ENCODE data around the gene NINJ2. TPM values are rescaled to one million over a fixed set of nuclear protein-coding genes. Genes with fewer than 3 reads are reported as not detected.

NINJ2 gene
- total RNA-seq, 2 donors from 2014 or later, result 2.1 to 4.2 TPM

- intact Hi-C loops (cut with DNase I), result no loop called here
- no peak for DNase-seq
- TF ChIP-seq, protein P1, sequence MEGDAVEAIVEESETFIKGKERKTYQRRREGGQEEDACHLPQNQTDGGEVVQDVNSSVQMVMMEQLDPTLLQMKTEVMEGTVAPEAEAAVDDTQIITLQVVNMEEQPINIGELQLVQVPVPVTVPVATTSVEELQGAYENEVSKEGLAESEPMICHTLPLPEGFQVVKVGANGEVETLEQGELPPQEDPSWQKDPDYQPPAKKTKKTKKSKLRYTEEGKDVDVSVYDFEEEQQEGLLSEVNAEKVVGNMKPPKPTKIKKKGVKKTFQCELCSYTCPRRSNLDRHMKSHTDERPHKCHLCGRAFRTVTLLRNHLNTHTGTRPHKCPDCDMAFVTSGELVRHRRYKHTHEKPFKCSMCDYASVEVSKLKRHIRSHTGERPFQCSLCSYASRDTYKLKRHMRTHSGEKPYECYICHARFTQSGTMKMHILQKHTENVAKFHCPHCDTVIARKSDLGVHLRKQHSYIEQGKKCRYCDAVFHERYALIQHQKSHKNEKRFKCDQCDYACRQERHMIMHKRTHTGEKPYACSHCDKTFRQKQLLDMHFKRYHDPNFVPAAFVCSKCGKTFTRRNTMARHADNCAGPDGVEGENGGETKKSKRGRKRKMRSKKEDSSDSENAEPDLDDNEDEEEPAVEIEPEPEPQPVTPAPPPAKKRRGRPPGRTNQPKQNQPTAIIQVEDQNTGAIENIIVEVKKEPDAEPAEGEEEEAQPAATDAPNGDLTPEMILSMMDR (IDR thresholded peaks at IDR 0.05), result no peak
- H3K9me3 ChIP-seq, result no peaks in the 10 kb centered on the region
- H3K36me3 ChIP-seq, result no peaks in the 10 kb centered on the region
- no peak overlapping the region for H3K27ac ChIP-seq
- H3K9ac ChIP-seq (ENCODE audit: low read depth in 2 of 2, low read length in 2 of 2), result no peak overlapping the region
- no peaks in the 10 kb centered on the region for H3K27me3 ChIP-seq
- no peaks in the 10 kb centered on the region for H3K4me1 ChIP-seq
- H3K4me3 ChIP-seq, result no peak overlapping the region
These were observed 516 bp downstream of the NINJ2 start for GRCh38 chr12:662566-663292.

DNA sequence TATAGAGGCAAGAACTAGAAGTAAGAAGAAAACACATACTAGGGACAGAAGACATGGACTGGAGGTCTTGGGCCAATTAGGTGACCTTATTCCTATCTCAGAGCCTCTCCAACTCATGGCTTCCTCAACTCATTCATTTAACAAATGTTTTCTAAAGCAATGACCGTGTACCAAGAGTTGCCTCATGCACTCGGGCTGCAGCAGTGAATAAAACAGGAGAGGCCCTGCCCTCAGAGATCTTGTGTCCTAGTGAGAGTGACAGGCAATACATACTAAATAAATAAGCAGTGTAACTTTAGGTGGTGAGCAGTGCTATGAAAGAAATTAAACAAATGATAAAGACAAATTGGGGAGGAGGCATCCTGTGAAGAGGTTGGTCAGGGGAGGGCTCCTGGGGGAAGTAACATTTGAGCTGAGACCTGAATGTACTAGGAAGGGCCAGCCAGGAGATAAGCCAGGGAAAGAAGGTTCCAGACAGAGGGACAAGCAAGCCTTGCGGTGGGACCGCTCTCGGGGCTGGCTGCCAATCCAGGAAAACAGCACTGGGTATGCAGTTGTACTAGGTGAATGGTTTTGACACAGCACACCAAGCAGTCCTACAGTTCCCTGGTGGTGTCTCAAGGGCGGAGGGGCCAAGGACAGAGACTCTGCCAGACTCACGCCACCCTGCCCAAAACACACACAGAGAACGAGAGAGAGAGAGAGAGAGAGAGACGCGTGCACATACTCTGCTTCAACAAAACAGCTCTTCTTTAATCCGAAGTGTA is 1.3 kb downstream of the NINJ2 start:
- Histone ChIP-seq H3K4me1 (no peaks in the 10 kb centered on the region), H3K4me3 (no peak overlapping the region), H3K27ac (no peak overlapping the region), H3K27me3 (no peaks in the 10 kb centered on the region), H3K9me3 (no peaks in the 10 kb centered on the region), H3K36me3 (no peaks in the 10 kb centered on the region), H3K9ac (ENCODE audit: low read depth in 2 of 2, low read length in 2 of 2) (no peak overlapping the region)
- TF ChIP-seq, protein P1 (IDR thresholded peaks at IDR 0.05), result no peak
- intact Hi-C loops (cut with DNase I), result no loop called here
- DNase-seq, result no peak

GRCh38 chr12:659090-659683 is 4.1 kb downstream of the NINJ2 start:
- no peak for DNase-seq
- Histone ChIP-seq H3K36me3 (no peaks in the 10 kb centered on the region), H3K27me3 (no peaks in the 10 kb centered on the region), H3K9ac (ENCODE audit: low read depth in 2 of 2, low read length in 2 of 2) (no peak overlapping the region), H3K4me3 (no peak overlapping the region), H3K4me1 (no peaks in the 10 kb centered on the region), H3K27ac (no peak overlapping the region), H3K9me3 (no peaks in the 10 kb centered on the region)
- intact Hi-C loops (cut with DNase I), result no loop called here
- TF ChIP-seq, protein P1 (IDR thresholded peaks at IDR 0.05), result no peak

GRCh38 chr12:650983-651382 is 12.3 kb downstream of the NINJ2 start:
- no peak for DNase-seq
- TF ChIP-seq, protein P1 (IDR thresholded peaks at IDR 0.05), result no peak
- H3K9me3 ChIP-seq, result no peaks in the 10 kb centered on the region
- intact Hi-C loops (cut with DNase I), result no loop called here
- no peak overlapping the region for H3K4me3 ChIP-seq
- no peaks in the 10 kb centered on the region for H3K36me3 ChIP-seq
- H3K4me1 ChIP-seq, result no peaks in the 10 kb centered on the region
- H3K9ac ChIP-seq (ENCODE audit: low read depth in 2 of 2, low read length in 2 of 2), result no peak overlapping the region
- H3K27ac ChIP-seq, result no peak overlapping the region
- H3K27me3 ChIP-seq, result no peaks in the 10 kb centered on the region

DNA sequence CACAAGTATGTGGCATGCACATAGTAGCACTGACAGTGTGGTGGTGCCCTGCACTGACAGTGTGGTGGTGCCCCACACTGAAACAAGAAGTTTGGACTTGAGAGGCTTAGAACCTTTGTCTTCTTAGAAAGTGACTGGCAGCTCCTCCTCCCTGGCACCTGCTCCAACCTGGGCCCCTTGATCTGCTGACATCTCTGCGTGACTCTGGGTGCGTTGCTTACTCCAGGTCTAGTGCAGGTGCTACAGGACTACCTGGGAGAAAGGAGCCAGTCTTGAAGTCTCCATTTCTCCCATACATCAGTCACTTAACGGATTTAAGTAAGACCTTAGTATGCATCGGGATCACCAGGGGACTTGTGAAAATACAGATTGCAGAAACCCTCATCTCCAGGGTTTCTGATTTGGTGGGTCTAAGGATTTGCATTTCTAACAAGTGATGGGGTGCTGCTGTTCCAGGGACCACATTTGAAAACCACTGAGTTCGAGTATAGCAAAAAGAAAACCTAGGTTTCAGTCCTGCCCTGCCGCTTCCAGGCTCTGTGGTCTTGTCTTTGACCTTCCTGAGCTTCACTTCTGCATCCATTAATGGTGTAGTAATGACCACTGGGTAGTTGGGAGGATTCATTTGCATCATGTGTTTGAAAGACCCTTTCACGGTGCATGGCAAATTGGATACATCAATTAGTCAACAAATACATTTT is 15.7 kb downstream of the NINJ2 start:
- H3K27ac ChIP-seq, result no peak overlapping the region
- H3K4me3 ChIP-seq, result no peak overlapping the region
- H3K36me3 ChIP-seq, result no peaks in the 10 kb centered on the region
- no peaks in the 10 kb centered on the region for H3K27me3 ChIP-seq
- H3K4me1 ChIP-seq, result peaks cover 5% of the 10 kb centered on the region
- intact Hi-C loops (cut with DNase I), result no loop called here
- H3K9me3 ChIP-seq, result no peaks in the 10 kb centered on the region
- TF ChIP-seq, protein P1 (IDR thresholded peaks at IDR 0.05), result no peak
- DNase-seq, result no peak
- no peak overlapping the region for H3K9ac ChIP-seq (ENCODE audit: low read depth in 2 of 2, low read length in 2 of 2)
